ENCODE data around the gene AHSG. TPM values are rescaled to one million over a fixed set of nuclear protein-coding genes. Genes with fewer than 3 reads are reported as not detected.

Gene AHSG
- total and polyA plus RNA-seq, 10 of the 15 experiments (the other 5 are each of a cell fraction or from before 2014, with no cell fraction given), result 0.06 to 0.90 (median 0.15) TPM; not detected in 7

- in situ Hi-C loops (cut with MboI) (no loop called here), intact Hi-C loops (cut with micrococcal nuclease; ENCODE audit: unreplicated experiment) (no loop called here)
- ChIA-PET RAD21 (ENCODE audit: unreplicated experiment) (no interaction called here), CTCF (interaction anchor here (5.6 kb wide), 1 partner anchor 13 kb away, joined by 33 read pairs; no protein-coding TSS in a partner anchor), SMC1A (ENCODE audit: uncharacterized antibody, unreplicated experiment) (no interaction called here), POLR2A (no interaction called here)
- 52% methylated on average over 7 of the region's 7 CpGs for WGBS (ENCODE audit: insufficient coverage, insufficient replicate concordance, low lambda C conversion rate, missing lambda C conversion rate)
- no peak overlapping the region for H3K4me2 ChIP-seq (ENCODE audit: control insufficient read depth, insufficient read depth)
- H3K27me3 ChIP-seq (replicated peaks in 1 of 2; ENCODE audit: control insufficient read depth in 2 of 2, insufficient read depth in 2 of 2, low read length in 1 of 2), result no peaks in the 10 kb centered on the region; a peak in 1 of 4 replicates
- BruUV-seq (replicated peaks), result no TSS peak
- H3K9me3 ChIP-seq (replicated peaks; ENCODE audit: control insufficient read depth, insufficient read depth, low read length), result no peaks in the 10 kb centered on the region
- no peak overlapping the region for H3K4me3 ChIP-seq
- no peaks in the 10 kb centered on the region for H3K36me3 ChIP-seq (ENCODE audit: control insufficient read depth in 2 of 2, insufficient read depth in 2 of 2, low read length in 1 of 2)
- H2AFZ ChIP-seq (ENCODE audit: control insufficient read depth, low read depth, low read length), result no peak overlapping the region
- H4K20me1 ChIP-seq (ENCODE audit: control insufficient read depth, insufficient read depth), result no peaks in the 10 kb centered on the region
- H3K79me2 ChIP-seq (ENCODE audit: control insufficient read depth, insufficient read depth, low read length), result no peaks in the 10 kb centered on the region
- H3K27ac ChIP-seq (ENCODE audit: control insufficient read depth, insufficient read depth), result no peak overlapping the region
- no peak for DNase-seq (ENCODE audit: low read depth, low spot score)
- H3K9ac ChIP-seq (ENCODE audit: control insufficient read depth, insufficient read depth, low read length), result no peak overlapping the region
- no peaks in the 10 kb centered on the region for H3K4me1 ChIP-seq (ENCODE audit: control insufficient read depth, insufficient read depth, low read length)
- FAIRE-seq, result no peak
- ATAC-seq, result no peak
- TF ChIP-seq, protein P1, sequence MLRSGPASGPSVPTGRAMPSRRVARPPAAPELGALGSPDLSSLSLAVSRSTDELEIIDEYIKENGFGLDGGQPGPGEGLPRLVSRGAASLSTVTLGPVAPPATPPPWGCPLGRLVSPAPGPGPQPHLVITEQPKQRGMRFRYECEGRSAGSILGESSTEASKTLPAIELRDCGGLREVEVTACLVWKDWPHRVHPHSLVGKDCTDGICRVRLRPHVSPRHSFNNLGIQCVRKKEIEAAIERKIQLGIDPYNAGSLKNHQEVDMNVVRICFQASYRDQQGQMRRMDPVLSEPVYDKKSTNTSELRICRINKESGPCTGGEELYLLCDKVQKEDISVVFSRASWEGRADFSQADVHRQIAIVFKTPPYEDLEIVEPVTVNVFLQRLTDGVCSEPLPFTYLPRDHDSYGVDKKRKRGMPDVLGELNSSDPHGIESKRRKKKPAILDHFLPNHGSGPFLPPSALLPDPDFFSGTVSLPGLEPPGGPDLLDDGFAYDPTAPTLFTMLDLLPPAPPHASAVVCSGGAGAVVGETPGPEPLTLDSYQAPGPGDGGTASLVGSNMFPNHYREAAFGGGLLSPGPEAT (IDR thresholded peaks at IDR 0.05; ENCODE audit: low read depth), result no peak
- TF ChIP-seq FOXK2 (IDR thresholded peaks at IDR 0.05) (no peak), KLF5 (IDR thresholded peaks at IDR 0.05; ENCODE audit: partially characterized antibody) (no peak), BHLHE40 (IDR thresholded peaks at IDR 0.05; ENCODE audit: borderline replicate concordance in 1 of 2, low read depth in 2 of 2, low read length in 1 of 2) (no peak), ZSCAN29 (IDR thresholded peaks at IDR 0.05) (no peak), EED (IDR thresholded peaks at IDR 0.05; ENCODE audit: low read depth) (no peak), SREBF1 (IDR thresholded peaks at IDR 0.05; ENCODE audit: low read length) (no peak), ZNF24 (IDR thresholded peaks at IDR 0.05) (no peak), NR2C1 (IDR thresholded peaks at IDR 0.05) (no peak), SMAD5 (IDR thresholded peaks at IDR 0.05; ENCODE audit: low read depth) (no peak), MXI1 (IDR thresholded peaks at IDR 0.05; ENCODE audit: low read depth, low read length) (no peak), SUZ12 (IDR thresholded peaks at IDR 0.05; ENCODE audit: unreplicated experiment) (no peak), NFIC (IDR thresholded peaks at IDR 0.05; ENCODE audit: low read depth, low read length) (no peak), ASH2L (IDR thresholded peaks at IDR 0.05; ENCODE audit: borderline replicate concordance, low read depth) (no peak), IKZF1 (conservative IDR thresholded peaks at IDR 0.05) (no peak), MEF2B (IDR thresholded peaks at IDR 0.05; ENCODE audit: partially characterized antibody, poor library complexity, severe bottlenecking) (no peak), HDGF (IDR thresholded peaks at IDR 0.05) (no peak), NFXL1 (IDR thresholded peaks at IDR 0.05; ENCODE audit: borderline replicate concordance) (no peak)
- TF ChIP-seq, protein P2, sequence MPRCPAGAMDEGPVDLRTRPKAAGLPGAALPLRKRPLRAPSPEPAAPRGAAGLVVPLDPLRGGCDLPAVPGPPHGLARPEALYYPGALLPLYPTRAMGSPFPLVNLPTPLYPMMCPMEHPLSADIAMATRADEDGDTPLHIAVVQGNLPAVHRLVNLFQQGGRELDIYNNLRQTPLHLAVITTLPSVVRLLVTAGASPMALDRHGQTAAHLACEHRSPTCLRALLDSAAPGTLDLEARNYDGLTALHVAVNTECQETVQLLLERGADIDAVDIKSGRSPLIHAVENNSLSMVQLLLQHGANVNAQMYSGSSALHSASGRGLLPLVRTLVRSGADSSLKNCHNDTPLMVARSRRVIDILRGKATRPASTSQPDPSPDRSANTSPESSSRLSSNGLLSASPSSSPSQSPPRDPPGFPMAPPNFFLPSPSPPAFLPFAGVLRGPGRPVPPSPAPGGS (IDR thresholded peaks at IDR 0.05; ENCODE audit: borderline replicate concordance, insufficient read depth, low read depth, low read length, poor library complexity, severe bottlenecking), result no peak
- TF ChIP-seq, protein P3, sequence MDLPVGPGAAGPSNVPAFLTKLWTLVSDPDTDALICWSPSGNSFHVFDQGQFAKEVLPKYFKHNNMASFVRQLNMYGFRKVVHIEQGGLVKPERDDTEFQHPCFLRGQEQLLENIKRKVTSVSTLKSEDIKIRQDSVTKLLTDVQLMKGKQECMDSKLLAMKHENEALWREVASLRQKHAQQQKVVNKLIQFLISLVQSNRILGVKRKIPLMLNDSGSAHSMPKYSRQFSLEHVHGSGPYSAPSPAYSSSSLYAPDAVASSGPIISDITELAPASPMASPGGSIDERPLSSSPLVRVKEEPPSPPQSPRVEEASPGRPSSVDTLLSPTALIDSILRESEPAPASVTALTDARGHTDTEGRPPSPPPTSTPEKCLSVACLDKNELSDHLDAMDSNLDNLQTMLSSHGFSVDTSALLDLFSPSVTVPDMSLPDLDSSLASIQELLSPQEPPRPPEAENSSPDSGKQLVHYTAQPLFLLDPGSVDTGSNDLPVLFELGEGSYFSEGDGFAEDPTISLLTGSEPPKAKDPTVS (IDR thresholded peaks at IDR 0.05; ENCODE audit: low read depth, low read length), result no peak
Measured at GRCh38 chr3:186628756-186629155, 15.9 kb downstream of the AHSG start.
